ENCODE data around the gene AGXT.

The AGXT gene

GRCh38 chr2:240868286-240869108, at the start of gene AGXT:
Gene AGXT (plus strand): TSS chr2:240868824. CDS start chr2:240868866, 42 bp downstream.
- in situ Hi-C loops (cut with HindIII; ENCODE audit: low pct_unique_long_range_greater_than_20kb, low sequenced_read_pairs): no loop called here
- no peak for DNase-seq (ENCODE audit: low read depth in 1 of 2, low spot score in 1 of 2)
- no peak for TF ChIP-seq JUND (IDR thresholded peaks at IDR 0.05; ENCODE audit: low read depth)

- in situ Hi-C loops (cut with HindIII; ENCODE audit: low pct_unique_long_range_greater_than_20kb, low sequenced_read_pairs): no loop called here
Observed at GRCh38 chr2:240819126-240819857, 49.3 kb upstream of the AGXT start.

GRCh38 chr2:240819858-240820606, 48.6 kb upstream of the AGXT start, which contains the start of gene KIF1A:
Gene KIF1A (minus strand): TSS chr2:240820219. CDS start chr2:240797752, 22,467 bp downstream.
- TF ChIP-seq JUND (IDR thresholded peaks at IDR 0.05; ENCODE audit: low read depth): no peak
- in situ Hi-C loops (cut with HindIII; ENCODE audit: low pct_unique_long_range_greater_than_20kb, low sequenced_read_pairs): no loop called here
- no peak for DNase-seq (ENCODE audit: low read depth in 1 of 2, low spot score in 1 of 2)

More at GRCh38 chr2:240819126-240819857, 49.3 kb upstream of the AGXT start:
- no peak for DNase-seq (ENCODE audit: low read depth in 1 of 2, low spot score in 1 of 2)
- no peak for TF ChIP-seq JUND (IDR thresholded peaks at IDR 0.05; ENCODE audit: low read depth)

- no peak for TF ChIP-seq JUND (IDR thresholded peaks at IDR 0.05; ENCODE audit: low read depth)
- no peak for DNase-seq (ENCODE audit: low read depth in 1 of 2, low spot score in 1 of 2)
- in situ Hi-C loops (cut with HindIII; ENCODE audit: low pct_unique_long_range_greater_than_20kb, low sequenced_read_pairs): no loop called here
Observed at GRCh38 chr2:240820607-240821428, 47.8 kb upstream of the AGXT start.

GRCh38 chr2:240821429-240821778, 47.2 kb upstream of the AGXT start:
- in situ Hi-C loops (cut with HindIII; ENCODE audit: low pct_unique_long_range_greater_than_20kb, low sequenced_read_pairs): no loop called here
- no peak for DNase-seq (ENCODE audit: low read depth in 1 of 2, low spot score in 1 of 2)
- no peak for TF ChIP-seq JUND (IDR thresholded peaks at IDR 0.05; ENCODE audit: low read depth)

GRCh38 chr2:240822280-240822847, 46.3 kb upstream of the AGXT start:
- TF ChIP-seq JUND (IDR thresholded peaks at IDR 0.05; ENCODE audit: low read depth): no peak
- in situ Hi-C loops (cut with HindIII; ENCODE audit: low pct_unique_long_range_greater_than_20kb, low sequenced_read_pairs): no loop called here
- no peak for DNase-seq (ENCODE audit: low read depth in 1 of 2, low spot score in 1 of 2)

- no peak for DNase-seq (ENCODE audit: low read depth in 1 of 2, low spot score in 1 of 2)
- in situ Hi-C loops (cut with HindIII; ENCODE audit: low pct_unique_long_range_greater_than_20kb, low sequenced_read_pairs): no loop called here
- TF ChIP-seq JUND (IDR thresholded peaks at IDR 0.05; ENCODE audit: low read depth): no peak
Observed at GRCh38 chr2:240823449-240824336, 44.9 kb upstream of the AGXT start.

- DNase-seq (ENCODE audit: low read depth in 1 of 2, low spot score in 1 of 2): no peak
- TF ChIP-seq JUND (IDR thresholded peaks at IDR 0.05; ENCODE audit: low read depth): no peak
- in situ Hi-C loops (cut with HindIII; ENCODE audit: low pct_unique_long_range_greater_than_20kb, low sequenced_read_pairs): no loop called here
Observed at GRCh38 chr2:240825476-240825875, 43.1 kb upstream of the AGXT start.

- no peak for DNase-seq (ENCODE audit: low read depth in 1 of 2, low spot score in 1 of 2)
- in situ Hi-C loops (cut with HindIII; ENCODE audit: low pct_unique_long_range_greater_than_20kb, low sequenced_read_pairs): no loop called here
- TF ChIP-seq JUND (IDR thresholded peaks at IDR 0.05; ENCODE audit: low read depth): no peak
Observed at GRCh38 chr2:240831594-240832204, 36.9 kb upstream of the AGXT start.

GRCh38 chr2:240832205-240832727, 36.4 kb upstream of the AGXT start:
- in situ Hi-C loops (cut with HindIII; ENCODE audit: low pct_unique_long_range_greater_than_20kb, low sequenced_read_pairs): no loop called here
- TF ChIP-seq JUND (IDR thresholded peaks at IDR 0.05; ENCODE audit: low read depth): no peak
- no peak for DNase-seq (ENCODE audit: low read depth in 1 of 2, low spot score in 1 of 2)
